Measurements from ENCODE around the gene TMEM51. TPM values are rescaled to one million over a fixed set of nuclear protein-coding genes. Genes with fewer than 3 reads are reported as not detected.
A peak's percentile ranks its signal among the peaks of the same experiment; 100 is the strongest.

TMEM51 gene
- total RNA-seq, 4 donors from 2014 or later, result 9.3 to 14.1 (median 11.6) TPM

- no peaks in the 10 kb centered on the region for H3K27me3 ChIP-seq
- H3K9me3 ChIP-seq, result no peaks in the 10 kb centered on the region
- no peak overlapping the region for H3K27ac ChIP-seq
- no peak overlapping the region for H3K4me3 ChIP-seq
- 67 to 80% methylated on average over 14 of the region's 17 CpGs for WGBS, 2 donors
- DNase-seq (ENCODE audit: low spot score in 2 of 2), result no peak
- TF ChIP-seq POLR2A (IDR thresholded peaks at IDR 0.05) (no peak), CTCF (IDR thresholded peaks at IDR 0.05) (no peak), EP300 (IDR thresholded peaks at IDR 0.05) (no peak)
- no peaks in the 10 kb centered on the region for H3K36me3 ChIP-seq
- H3K4me1 ChIP-seq, result peaks cover 0 to 12% (median 0%) of the 10 kb centered on the region in 4 donors
Observed at GRCh38 chr1:15226388-15227255, 73.1 kb downstream of the TMEM51 start.

GRCh38 chr1:15229707-15230131, 76.2 kb downstream of the TMEM51 start:
- no peak for DNase-seq (ENCODE audit: low spot score in 2 of 2)
- H3K9me3 ChIP-seq, result no peaks in the 10 kb centered on the region
- 59 to 63% methylated on average over 4 of the region's 4 CpGs for WGBS, 2 donors
- H3K27me3 ChIP-seq, result no peaks in the 10 kb centered on the region
- H3K4me3 ChIP-seq, result no peak overlapping the region
- no peak for TF ChIP-seq POLR2A (IDR thresholded peaks at IDR 0.05)
- TF ChIP-seq CTCF (IDR thresholded peaks at IDR 0.05), result no peak
- no peak for TF ChIP-seq EP300 (IDR thresholded peaks at IDR 0.05)
- no peaks in the 10 kb centered on the region for H3K36me3 ChIP-seq
- H3K4me1 ChIP-seq, result peaks cover 0 to 12% (median 0%) of the 10 kb centered on the region in 4 donors
- no peak overlapping the region for H3K27ac ChIP-seq

GRCh38 chr1:15231714-15232201, 78.2 kb downstream of the TMEM51 start:
- no peaks in the 10 kb centered on the region for H3K9me3 ChIP-seq
- no peak overlapping the region for H3K4me3 ChIP-seq
- no peak overlapping the region for H3K27ac ChIP-seq
- H3K36me3 ChIP-seq, result no peaks in the 10 kb centered on the region
- peak in 1 of 2 donors; percentile 33 for TF ChIP-seq EP300 (IDR thresholded peaks at IDR 0.05)
- TF ChIP-seq CTCF (IDR thresholded peaks at IDR 0.05), result no peak
- no peak for DNase-seq (ENCODE audit: low spot score in 2 of 2)
- H3K4me1 ChIP-seq, result peaks cover 0 to 3% (median 0%) of the 10 kb centered on the region in 4 donors
- no peaks in the 10 kb centered on the region for H3K27me3 ChIP-seq
- WGBS, 2 donors, result 65 to 78% methylated on average over 5 of the region's 5 CpGs

GRCh38 chr1:15233689-15234088, 80.1 kb downstream of the TMEM51 start:
- no peak overlapping the region for H3K4me3 ChIP-seq
- TF ChIP-seq POLR2A (IDR thresholded peaks at IDR 0.05) (no peak), CTCF (IDR thresholded peaks at IDR 0.05) (no peak), EP300 (IDR thresholded peaks at IDR 0.05) (no peak)
- H3K4me1 ChIP-seq, result peaks cover 0 to 3% (median 0%) of the 10 kb centered on the region in 4 donors
- no peak for DNase-seq (ENCODE audit: low spot score in 2 of 2)
- no peaks in the 10 kb centered on the region for H3K9me3 ChIP-seq
- H3K36me3 ChIP-seq, result no peaks in the 10 kb centered on the region
- H3K27ac ChIP-seq, result no peak overlapping the region
- no peaks in the 10 kb centered on the region for H3K27me3 ChIP-seq

GRCh38 chr1:15236321-15236721, 82.8 kb downstream of the TMEM51 start:
- Histone ChIP-seq H3K27me3 (no peaks in the 10 kb centered on the region), H3K27ac (no peak overlapping the region), H3K4me3 (no peak overlapping the region), H3K9me3 (no peaks in the 10 kb centered on the region), H3K36me3 (no peaks in the 10 kb centered on the region), H3K4me1 (no peaks in the 10 kb centered on the region)
- WGBS, 2 donors, result 74 to 83% methylated on average over 5 of the region's 5 CpGs
- no peak for TF ChIP-seq POLR2A (IDR thresholded peaks at IDR 0.05)
- no peak for TF ChIP-seq EP300 (IDR thresholded peaks at IDR 0.05)
- no peak for TF ChIP-seq CTCF (IDR thresholded peaks at IDR 0.05)
- no peak for DNase-seq (ENCODE audit: low spot score in 2 of 2)

Data from tibial nerve (tissue), 4 donors.